ENCODE measurements around the gene GLRX5. TPM values are rescaled to one million over a fixed set of nuclear protein-coding genes. Genes with fewer than 3 reads are reported as not detected.

GLRX5 gene
- total and polyA plus RNA-seq, 2 donors (not counting 1 experiment from before 2014, with no cell fraction given), result 28.4 to 47.6 TPM

DNA sequence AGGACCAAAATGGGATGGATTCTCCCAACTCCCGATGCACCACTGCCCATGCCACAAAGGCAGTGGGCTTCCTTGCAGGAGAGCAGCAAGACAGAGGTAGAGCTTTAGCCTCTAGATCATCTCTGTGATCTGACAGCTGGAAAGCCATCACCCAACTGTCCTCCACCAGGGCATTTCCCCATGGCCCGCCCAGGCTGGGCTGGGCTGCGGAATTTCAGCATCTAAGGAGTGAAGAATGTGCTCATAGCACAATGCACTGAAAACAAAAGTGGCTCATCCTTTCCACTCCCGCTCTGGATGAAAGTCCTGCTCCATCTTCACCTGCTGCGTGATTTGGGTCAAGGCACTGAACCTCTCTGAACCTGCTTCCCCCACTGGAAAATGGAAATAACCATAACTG, 24.0 kb upstream of the GLRX5 start:
- Histone ChIP-seq H3K9ac (ENCODE audit: insufficient read depth, low read length) (no peak overlapping the region), H3K4me2 (ENCODE audit: extremely low read depth, insufficient read depth, low read length) (no peak overlapping the region), H3K4me3 (replicated peaks in 1 of 4; ENCODE audit: control extremely low read depth in 1 of 4, insufficient read depth in 1 of 4, low read depth in 3 of 4, low read length in 4 of 4) (no peak overlapping the region), H3K79me2 (ENCODE audit: control insufficient read depth, insufficient read depth, low read length) (peaks cover 30% of the 10 kb centered on the region), H4K20me1 (ENCODE audit: control insufficient read depth, extremely low read depth, insufficient read depth, low read length) (no peaks in the 10 kb centered on the region), H3K36me3 (ENCODE audit: control insufficient read depth, insufficient read depth, low read length) (no peaks in the 10 kb centered on the region), H3K9me3 (ENCODE audit: control insufficient read depth, insufficient read depth, low read depth, low read length) (no peaks in the 10 kb centered on the region), H3K4me1 (ENCODE audit: control insufficient read depth, extremely low read depth, insufficient read depth, low read length) (peaks cover 16% of the 10 kb centered on the region), H3K27ac (ENCODE audit: insufficient read depth, low read length) (no peak overlapping the region), H3K27me3 (ENCODE audit: control insufficient read depth, insufficient read depth, low read length) (no peaks in the 10 kb centered on the region), H2AFZ (ENCODE audit: low read length) (no peak overlapping the region)
- no peak for TF ChIP-seq EZH2 (IDR thresholded peaks at IDR 0.05; ENCODE audit: low read length, missing control alignments)
- TF ChIP-seq, protein P1, sequence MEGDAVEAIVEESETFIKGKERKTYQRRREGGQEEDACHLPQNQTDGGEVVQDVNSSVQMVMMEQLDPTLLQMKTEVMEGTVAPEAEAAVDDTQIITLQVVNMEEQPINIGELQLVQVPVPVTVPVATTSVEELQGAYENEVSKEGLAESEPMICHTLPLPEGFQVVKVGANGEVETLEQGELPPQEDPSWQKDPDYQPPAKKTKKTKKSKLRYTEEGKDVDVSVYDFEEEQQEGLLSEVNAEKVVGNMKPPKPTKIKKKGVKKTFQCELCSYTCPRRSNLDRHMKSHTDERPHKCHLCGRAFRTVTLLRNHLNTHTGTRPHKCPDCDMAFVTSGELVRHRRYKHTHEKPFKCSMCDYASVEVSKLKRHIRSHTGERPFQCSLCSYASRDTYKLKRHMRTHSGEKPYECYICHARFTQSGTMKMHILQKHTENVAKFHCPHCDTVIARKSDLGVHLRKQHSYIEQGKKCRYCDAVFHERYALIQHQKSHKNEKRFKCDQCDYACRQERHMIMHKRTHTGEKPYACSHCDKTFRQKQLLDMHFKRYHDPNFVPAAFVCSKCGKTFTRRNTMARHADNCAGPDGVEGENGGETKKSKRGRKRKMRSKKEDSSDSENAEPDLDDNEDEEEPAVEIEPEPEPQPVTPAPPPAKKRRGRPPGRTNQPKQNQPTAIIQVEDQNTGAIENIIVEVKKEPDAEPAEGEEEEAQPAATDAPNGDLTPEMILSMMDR (conservative IDR thresholded peaks at IDR 0.05 in 1 of 2, IDR thresholded peaks at IDR 0.05 in 1 of 2; ENCODE audit: low read depth in 1 of 2, low read length in 2 of 2), result no peak
- no peak for DNase-seq (ENCODE audit: low read depth in 2 of 2)

DNA sequence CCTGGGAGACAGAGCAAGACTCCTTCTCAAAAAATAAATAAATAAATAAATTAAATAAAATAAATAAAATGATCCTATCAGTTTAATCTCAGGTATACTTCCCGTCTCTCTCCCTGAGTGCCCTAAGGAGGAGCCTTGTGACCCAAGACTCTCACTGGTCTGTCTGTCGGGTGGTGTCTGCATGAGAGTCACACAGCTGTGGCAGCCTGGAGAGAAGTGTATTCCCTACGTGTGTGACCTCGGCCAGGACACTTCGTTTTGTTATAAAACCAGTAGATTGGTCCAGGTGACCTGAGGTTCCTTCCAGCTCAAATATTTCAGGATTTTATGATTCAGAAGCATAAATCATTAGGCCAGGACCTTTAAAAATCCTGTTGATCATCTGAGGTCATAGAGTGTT, 23.2 kb upstream of the GLRX5 start:
- no peaks in the 10 kb centered on the region for H3K27me3 ChIP-seq (ENCODE audit: control insufficient read depth, insufficient read depth, low read length)
- no peaks in the 10 kb centered on the region for H4K20me1 ChIP-seq (ENCODE audit: control insufficient read depth, extremely low read depth, insufficient read depth, low read length)
- H3K79me2 ChIP-seq (ENCODE audit: control insufficient read depth, insufficient read depth, low read length), result peaks cover 23% of the 10 kb centered on the region
- DNase-seq (ENCODE audit: low read depth in 2 of 2), result no peak
- H3K9me3 ChIP-seq (ENCODE audit: control insufficient read depth, insufficient read depth, low read depth, low read length), result no peaks in the 10 kb centered on the region
- no peak for TF ChIP-seq EZH2 (IDR thresholded peaks at IDR 0.05; ENCODE audit: low read length, missing control alignments)
- TF ChIP-seq, protein P1 (conservative IDR thresholded peaks at IDR 0.05 in 1 of 2, IDR thresholded peaks at IDR 0.05 in 1 of 2; ENCODE audit: low read depth in 1 of 2, low read length in 2 of 2), result no peak
- H2AFZ ChIP-seq (ENCODE audit: low read length), result no peak overlapping the region
- H3K9ac ChIP-seq (ENCODE audit: insufficient read depth, low read length), result no peak overlapping the region
- H3K4me3 ChIP-seq (replicated peaks in 1 of 4; ENCODE audit: control extremely low read depth in 1 of 4, insufficient read depth in 1 of 4, low read depth in 3 of 4, low read length in 4 of 4), result no peak overlapping the region
- H3K4me1 ChIP-seq (ENCODE audit: control insufficient read depth, extremely low read depth, insufficient read depth, low read length), result peaks cover 15% of the 10 kb centered on the region
- no peak overlapping the region for H3K4me2 ChIP-seq (ENCODE audit: extremely low read depth, insufficient read depth, low read length)
- H3K36me3 ChIP-seq (ENCODE audit: control insufficient read depth, insufficient read depth, low read length), result no peaks in the 10 kb centered on the region
- H3K27ac ChIP-seq (ENCODE audit: insufficient read depth, low read length), result no peak overlapping the region

DNA sequence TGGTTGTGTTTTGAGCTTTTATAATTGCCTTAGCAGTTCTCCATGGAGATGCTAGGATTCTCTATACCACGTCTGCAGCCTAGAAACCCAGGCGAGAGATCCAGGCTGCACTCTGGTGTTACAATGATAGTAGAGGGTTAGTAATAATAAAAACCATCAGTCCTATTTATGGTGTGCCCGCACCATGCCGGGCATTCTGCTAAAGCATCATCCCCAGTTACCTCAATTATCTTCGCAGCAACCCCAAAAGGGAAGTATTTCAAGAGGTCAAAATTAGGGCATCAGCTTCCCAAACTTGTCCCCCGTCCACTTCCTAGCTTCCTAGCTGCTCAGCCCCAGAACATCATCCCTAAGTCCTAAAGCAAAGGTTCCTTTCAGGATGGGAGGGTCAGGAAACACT, 21.6 kb upstream of the GLRX5 start:
- TF ChIP-seq, protein P1 (conservative IDR thresholded peaks at IDR 0.05 in 1 of 2, IDR thresholded peaks at IDR 0.05 in 1 of 2; ENCODE audit: low read depth in 1 of 2, low read length in 2 of 2), result no peak
- no peak for TF ChIP-seq EZH2 (IDR thresholded peaks at IDR 0.05; ENCODE audit: low read length, missing control alignments)
- peaks cover 21% of the 10 kb centered on the region for H3K79me2 ChIP-seq (ENCODE audit: control insufficient read depth, insufficient read depth, low read length)
- H3K4me2 ChIP-seq (ENCODE audit: extremely low read depth, insufficient read depth, low read length), result no peak overlapping the region
- no peaks in the 10 kb centered on the region for H3K36me3 ChIP-seq (ENCODE audit: control insufficient read depth, insufficient read depth, low read length)
- no peak for DNase-seq (ENCODE audit: low read depth in 2 of 2)
- H2AFZ ChIP-seq (ENCODE audit: low read length), result no peak overlapping the region
- H3K27ac ChIP-seq (ENCODE audit: insufficient read depth, low read length), result no peak overlapping the region
- H3K9me3 ChIP-seq (ENCODE audit: control insufficient read depth, insufficient read depth, low read depth, low read length), result no peaks in the 10 kb centered on the region
- H3K9ac ChIP-seq (ENCODE audit: insufficient read depth, low read length), result no peak overlapping the region
- no peaks in the 10 kb centered on the region for H4K20me1 ChIP-seq (ENCODE audit: control insufficient read depth, extremely low read depth, insufficient read depth, low read length)
- H3K4me3 ChIP-seq (replicated peaks in 1 of 4; ENCODE audit: control extremely low read depth in 1 of 4, insufficient read depth in 1 of 4, low read depth in 3 of 4, low read length in 4 of 4), result no peak overlapping the region
- H3K27me3 ChIP-seq (ENCODE audit: control insufficient read depth, insufficient read depth, low read length), result no peaks in the 10 kb centered on the region
- peaks cover 15% of the 10 kb centered on the region for H3K4me1 ChIP-seq (ENCODE audit: control insufficient read depth, extremely low read depth, insufficient read depth, low read length)

All from fibroblast of lung (primary cell).